Measurements from ENCODE around the gene NFE2L2. TPM values are rescaled to one million over a fixed set of nuclear protein-coding genes. Genes with fewer than 3 reads are reported as not detected.

The NFE2L2 gene
- total and polyA plus RNA-seq, 2 experiments from 2014 or later = 77.4 to 123 TPM

- no peaks in the 10 kb centered on the region for H3K9me2 ChIP-seq (ENCODE audit: insufficient read depth)
Observed at GRCh38 chr2:177306550-177306949, 42.0 kb upstream of the NFE2L2 start.

GRCh38 chr2:177303939-177304338 is 39.4 kb upstream of the NFE2L2 start:
- DNase-seq = no peak
- TF ChIP-seq EZH2phosphoT487 (IDR thresholded peaks at IDR 0.05; ENCODE audit: insufficient read depth, low read depth) (no peak), EZH2 (IDR thresholded peaks at IDR 0.05; ENCODE audit: insufficient read depth, poor library complexity, severe bottlenecking) (no peak)
- Histone ChIP-seq H3K4me1 (ENCODE audit: insufficient read depth) (peaks cover 9% of the 10 kb centered on the region), H3K9me3 (ENCODE audit: low read depth) (no peaks in the 10 kb centered on the region), H3K27me3 (replicated peaks; ENCODE audit: insufficient read depth) (no peaks in the 10 kb centered on the region), H2AFZ (no peak overlapping the region), H3K4me3 (no peak overlapping the region), H3K9me2 (ENCODE audit: insufficient read depth) (no peaks in the 10 kb centered on the region), H4K20me1 (ENCODE audit: insufficient read depth) (no peaks in the 10 kb centered on the region), H3K9ac (no peak overlapping the region), H3F3A (ENCODE audit: insufficient read depth) (no peaks in the 10 kb centered on the region), H3K79me2 (ENCODE audit: insufficient read depth) (no peaks in the 10 kb centered on the region), H3K27ac (no peak overlapping the region), H3K4me2 (ENCODE audit: unreplicated experiment) (no peak overlapping the region), H3K36me3 (ENCODE audit: low read depth) (no peaks in the 10 kb centered on the region)
- in situ Hi-C loops (cut with MboI) = no loop called here

More at GRCh38 chr2:177306550-177306949, 42.0 kb upstream of the NFE2L2 start:
- no peaks in the 10 kb centered on the region for H3K36me3 ChIP-seq (ENCODE audit: low read depth)
- peak overlapping the region; percentile 55 for H2AFZ ChIP-seq
- H3K4me3 ChIP-seq = no peak overlapping the region
- 14 to 15% methylated on average over 3 of the region's 3 CpGs for WGBS, 2 experiments (ENCODE audit: low coverage in 1 of 2, low lambda C conversion rate in 2 of 2, missing lambda C conversion rate in 2 of 2)
- H4K20me1 ChIP-seq (ENCODE audit: insufficient read depth) = no peaks in the 10 kb centered on the region
- no peaks in the 10 kb centered on the region for H3K79me2 ChIP-seq (ENCODE audit: insufficient read depth)
- H3K4me2 ChIP-seq (ENCODE audit: unreplicated experiment) = peak overlapping the region; percentile 69
- in situ Hi-C loops (cut with MboI) = no loop called here
- no peak overlapping the region for H3K27ac ChIP-seq
- peak; percentile 59 for DNase-seq
- H3K27me3 ChIP-seq (replicated peaks; ENCODE audit: insufficient read depth) = no peaks in the 10 kb centered on the region
- no peaks in the 10 kb centered on the region for H3K9me3 ChIP-seq (ENCODE audit: low read depth)
- H3K4me1 ChIP-seq (ENCODE audit: insufficient read depth) = peaks cover 9% of the 10 kb centered on the region
- no peak for TF ChIP-seq EZH2 (IDR thresholded peaks at IDR 0.05; ENCODE audit: insufficient read depth, poor library complexity, severe bottlenecking)
- TF ChIP-seq EZH2phosphoT487 (IDR thresholded peaks at IDR 0.05; ENCODE audit: insufficient read depth, low read depth) = no peak
- no peaks in the 10 kb centered on the region for H3F3A ChIP-seq (ENCODE audit: insufficient read depth)
- no peak overlapping the region for H3K9ac ChIP-seq

GRCh38 chr2:177302552-177302951 is 38.0 kb upstream of the NFE2L2 start:
- no peaks in the 10 kb centered on the region for H3K36me3 ChIP-seq (ENCODE audit: low read depth)
- H3K4me1 ChIP-seq (ENCODE audit: insufficient read depth) = peaks cover 13% of the 10 kb centered on the region
- no peaks in the 10 kb centered on the region for H3K79me2 ChIP-seq (ENCODE audit: insufficient read depth)
- WGBS, 2 experiments (ENCODE audit: low coverage in 1 of 2, low lambda C conversion rate in 2 of 2, missing lambda C conversion rate in 2 of 2) = 43 to 46% methylated on average over 2 of the region's 2 CpGs
- no peak overlapping the region for H3K27ac ChIP-seq
- H3K4me3 ChIP-seq = no peak overlapping the region
- no peak for DNase-seq
- no peaks in the 10 kb centered on the region for H3K9me3 ChIP-seq (ENCODE audit: low read depth)
- H3F3A ChIP-seq (ENCODE audit: insufficient read depth) = no peaks in the 10 kb centered on the region
- H2AFZ ChIP-seq = no peak overlapping the region
- H3K9me2 ChIP-seq (ENCODE audit: insufficient read depth) = no peaks in the 10 kb centered on the region
- H4K20me1 ChIP-seq (ENCODE audit: insufficient read depth) = no peaks in the 10 kb centered on the region
- TF ChIP-seq EZH2 (IDR thresholded peaks at IDR 0.05; ENCODE audit: insufficient read depth, poor library complexity, severe bottlenecking) (no peak), EZH2phosphoT487 (IDR thresholded peaks at IDR 0.05; ENCODE audit: insufficient read depth, low read depth) (no peak)
- in situ Hi-C loops (cut with MboI) = no loop called here
- H3K4me2 ChIP-seq (ENCODE audit: unreplicated experiment) = no peak overlapping the region
- H3K27me3 ChIP-seq (replicated peaks; ENCODE audit: insufficient read depth) = no peaks in the 10 kb centered on the region
- H3K9ac ChIP-seq = no peak overlapping the region

GRCh38 chr2:177298191-177298590 is 33.7 kb upstream of the NFE2L2 start:
- H3K9me3 ChIP-seq (ENCODE audit: low read depth) = no peaks in the 10 kb centered on the region
- no peak overlapping the region for H3K4me3 ChIP-seq
- H3K9me2 ChIP-seq (ENCODE audit: insufficient read depth) = no peaks in the 10 kb centered on the region
- TF ChIP-seq EZH2 (IDR thresholded peaks at IDR 0.05; ENCODE audit: insufficient read depth, poor library complexity, severe bottlenecking) (no peak), EZH2phosphoT487 (IDR thresholded peaks at IDR 0.05; ENCODE audit: insufficient read depth, low read depth) (no peak)
- H3K9ac ChIP-seq = no peak overlapping the region
- H3K36me3 ChIP-seq (ENCODE audit: low read depth) = no peaks in the 10 kb centered on the region
- no peak overlapping the region for H3K4me2 ChIP-seq (ENCODE audit: unreplicated experiment)
- peaks cover 21% of the 10 kb centered on the region for H3F3A ChIP-seq (ENCODE audit: insufficient read depth)
- H4K20me1 ChIP-seq (ENCODE audit: insufficient read depth) = no peaks in the 10 kb centered on the region
- peak; percentile 44 for DNase-seq
- WGBS, 2 experiments (ENCODE audit: low coverage in 1 of 2, low lambda C conversion rate in 2 of 2, missing lambda C conversion rate in 2 of 2) = 60 to 64% methylated on average over 6 of the region's 6 CpGs
- H2AFZ ChIP-seq = no peak overlapping the region
- no peak overlapping the region for H3K27ac ChIP-seq
- no peaks in the 10 kb centered on the region for H3K79me2 ChIP-seq (ENCODE audit: insufficient read depth)
- in situ Hi-C loops (cut with MboI) = no loop called here
- no peaks in the 10 kb centered on the region for H3K27me3 ChIP-seq (replicated peaks; ENCODE audit: insufficient read depth)
- peaks cover 14% of the 10 kb centered on the region for H3K4me1 ChIP-seq (ENCODE audit: insufficient read depth)

- H3K27me3 ChIP-seq (replicated peaks; ENCODE audit: insufficient read depth) = no peaks in the 10 kb centered on the region
- in situ Hi-C loops (cut with MboI) = no loop called here
- DNase-seq = peak; percentile 34
Observed at GRCh38 chr2:177296040-177296439, 31.5 kb upstream of the NFE2L2 start.

More at GRCh38 chr2:177296040-177296439, 31.5 kb upstream of the NFE2L2 start:
- Histone ChIP-seq H3K4me2 (ENCODE audit: unreplicated experiment) (peak overlapping the region; percentile 82), H3K9me2 (ENCODE audit: insufficient read depth) (no peaks in the 10 kb centered on the region), H3F3A (ENCODE audit: insufficient read depth) (peaks cover 21% of the 10 kb centered on the region), H3K9ac (peak overlapping the region; percentile 60), H3K4me3 (peak overlapping the region; percentile 62), H3K79me2 (ENCODE audit: insufficient read depth) (no peaks in the 10 kb centered on the region), H3K9me3 (ENCODE audit: low read depth) (no peaks in the 10 kb centered on the region), H3K36me3 (ENCODE audit: low read depth) (no peaks in the 10 kb centered on the region), H2AFZ (peak overlapping the region; percentile 66), H4K20me1 (ENCODE audit: insufficient read depth) (no peaks in the 10 kb centered on the region), H3K27ac (peak overlapping the region; percentile 59), H3K4me1 (ENCODE audit: insufficient read depth) (peaks cover 14% of the 10 kb centered on the region)
- no peak for TF ChIP-seq EZH2phosphoT487 (IDR thresholded peaks at IDR 0.05; ENCODE audit: insufficient read depth, low read depth)
- 19 to 23% methylated on average over 3 of the region's 3 CpGs for WGBS, 2 experiments (ENCODE audit: low coverage in 1 of 2, low lambda C conversion rate in 2 of 2, missing lambda C conversion rate in 2 of 2)
